ENCODE data around the gene LRRC10B.
A peak's percentile ranks its signal among the peaks of the same experiment; 100 is the strongest.

Gene LRRC10B

DNA sequence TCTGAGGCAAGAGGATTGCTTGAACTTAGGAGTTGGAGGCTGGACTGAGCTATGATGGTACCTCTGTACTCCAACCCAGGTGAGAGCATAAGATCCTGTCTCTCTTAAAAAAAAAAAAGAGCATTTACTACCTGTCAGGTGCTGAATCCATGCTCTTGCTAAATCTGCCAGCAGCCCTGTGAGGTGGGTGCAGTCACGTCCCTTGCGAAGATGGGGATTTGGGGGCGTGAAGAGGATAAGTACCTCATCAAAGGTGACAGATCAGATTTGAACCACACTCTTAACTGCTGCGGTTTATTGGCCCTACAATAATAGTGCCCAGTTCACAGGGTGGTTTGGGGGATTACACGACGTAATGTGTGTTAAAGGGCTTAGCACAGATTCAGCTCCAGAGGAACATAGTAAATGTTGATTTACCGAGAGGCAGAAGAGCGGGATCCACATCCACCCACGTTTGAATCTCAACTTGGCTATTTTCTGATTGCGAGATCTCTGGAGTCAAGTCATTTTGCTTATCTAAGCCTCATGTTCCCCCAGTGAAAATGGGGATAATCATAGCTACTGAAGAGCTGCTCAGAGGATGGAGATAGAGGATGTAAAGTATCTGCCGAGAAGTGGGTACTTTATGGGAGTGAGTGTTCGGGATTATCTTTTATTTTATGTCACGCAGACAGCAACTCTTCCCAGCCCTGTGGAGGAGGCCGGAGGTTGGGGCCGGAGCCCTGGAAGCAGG is 28.1 kb upstream of the LRRC10B start:
- TF ChIP-seq, protein P1, sequence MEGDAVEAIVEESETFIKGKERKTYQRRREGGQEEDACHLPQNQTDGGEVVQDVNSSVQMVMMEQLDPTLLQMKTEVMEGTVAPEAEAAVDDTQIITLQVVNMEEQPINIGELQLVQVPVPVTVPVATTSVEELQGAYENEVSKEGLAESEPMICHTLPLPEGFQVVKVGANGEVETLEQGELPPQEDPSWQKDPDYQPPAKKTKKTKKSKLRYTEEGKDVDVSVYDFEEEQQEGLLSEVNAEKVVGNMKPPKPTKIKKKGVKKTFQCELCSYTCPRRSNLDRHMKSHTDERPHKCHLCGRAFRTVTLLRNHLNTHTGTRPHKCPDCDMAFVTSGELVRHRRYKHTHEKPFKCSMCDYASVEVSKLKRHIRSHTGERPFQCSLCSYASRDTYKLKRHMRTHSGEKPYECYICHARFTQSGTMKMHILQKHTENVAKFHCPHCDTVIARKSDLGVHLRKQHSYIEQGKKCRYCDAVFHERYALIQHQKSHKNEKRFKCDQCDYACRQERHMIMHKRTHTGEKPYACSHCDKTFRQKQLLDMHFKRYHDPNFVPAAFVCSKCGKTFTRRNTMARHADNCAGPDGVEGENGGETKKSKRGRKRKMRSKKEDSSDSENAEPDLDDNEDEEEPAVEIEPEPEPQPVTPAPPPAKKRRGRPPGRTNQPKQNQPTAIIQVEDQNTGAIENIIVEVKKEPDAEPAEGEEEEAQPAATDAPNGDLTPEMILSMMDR (conservative IDR thresholded peaks at IDR 0.05; ENCODE audit: low read length) = no peak

DNA sequence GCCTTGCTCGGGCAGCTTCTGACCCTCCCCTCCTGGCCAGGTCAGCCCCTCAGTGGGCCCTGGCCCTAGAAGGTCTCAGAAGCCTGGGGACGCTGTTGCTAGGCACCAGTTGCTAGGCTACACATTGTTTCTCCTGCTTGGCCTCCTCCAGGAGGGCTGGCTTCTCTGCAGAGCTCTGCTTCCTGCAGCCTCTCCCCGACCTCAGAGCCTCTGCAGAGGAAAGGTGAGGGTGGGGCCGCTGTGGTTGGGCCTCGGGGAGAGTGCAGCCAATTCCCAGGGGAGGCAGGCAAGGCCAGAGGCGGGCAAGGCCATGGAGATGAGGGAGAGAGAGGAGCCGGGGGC is 27.6 kb upstream of the LRRC10B start:
- no peak overlapping the region for H3K4me3 ChIP-seq (ENCODE audit: low read length)
- TF ChIP-seq, protein P1 (conservative IDR thresholded peaks at IDR 0.05; ENCODE audit: low read length) = no peak
- no peak for DNase-seq (ENCODE audit: low read depth)

More for the DNA sequence above, 28.1 kb upstream of the LRRC10B start:
- H3K4me3 ChIP-seq (ENCODE audit: low read length) = no peak overlapping the region
- DNase-seq (ENCODE audit: low read depth) = no peak

DNA sequence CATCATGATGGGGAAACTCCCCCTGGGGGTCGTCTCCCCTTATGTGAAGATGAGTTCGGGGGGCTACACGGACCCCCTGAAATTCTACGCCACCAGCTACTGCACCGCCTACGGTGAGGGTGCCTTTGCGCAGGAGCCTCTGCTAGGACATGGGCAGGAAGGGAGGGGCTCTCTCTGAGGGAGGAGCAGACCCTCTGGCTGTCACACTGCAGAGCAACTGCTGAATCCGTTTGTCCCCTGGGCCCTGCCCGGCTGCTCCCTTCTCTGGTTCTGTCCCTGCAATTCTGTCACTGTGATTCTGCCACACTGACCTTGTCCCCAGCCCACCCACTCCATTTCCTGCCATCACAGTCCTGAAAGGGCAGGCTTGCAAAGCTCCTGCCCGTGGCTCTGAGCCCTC is 26.7 kb upstream of the LRRC10B start:
- TF ChIP-seq, protein P1 (conservative IDR thresholded peaks at IDR 0.05; ENCODE audit: low read length) = no peak
- no peak for DNase-seq (ENCODE audit: low read depth)
- H3K4me3 ChIP-seq (ENCODE audit: low read length) = no peak overlapping the region

DNA sequence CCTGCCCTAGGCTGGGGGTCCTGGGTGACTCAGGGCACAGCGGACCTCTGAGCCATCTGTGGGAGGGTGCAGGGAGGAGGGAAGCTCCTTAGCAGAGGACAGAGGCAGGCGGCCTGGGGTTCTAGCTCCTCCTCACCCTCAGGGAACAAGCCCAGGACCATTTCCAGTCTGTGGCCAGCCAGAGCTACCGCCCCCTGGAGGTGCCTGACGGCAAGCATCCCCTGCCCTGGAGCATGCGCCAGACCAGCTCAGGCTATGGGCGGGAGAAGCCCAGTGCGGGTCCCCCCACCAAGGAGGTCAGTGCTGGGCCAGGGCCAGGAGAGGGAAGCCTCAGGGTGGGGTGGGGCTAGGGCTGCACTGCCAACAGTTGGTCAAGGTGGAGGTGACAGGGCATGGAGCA is 26.0 kb upstream of the LRRC10B start:
- no peak overlapping the region for H3K4me3 ChIP-seq (ENCODE audit: low read length)
- no peak for DNase-seq (ENCODE audit: low read depth)

DNA sequence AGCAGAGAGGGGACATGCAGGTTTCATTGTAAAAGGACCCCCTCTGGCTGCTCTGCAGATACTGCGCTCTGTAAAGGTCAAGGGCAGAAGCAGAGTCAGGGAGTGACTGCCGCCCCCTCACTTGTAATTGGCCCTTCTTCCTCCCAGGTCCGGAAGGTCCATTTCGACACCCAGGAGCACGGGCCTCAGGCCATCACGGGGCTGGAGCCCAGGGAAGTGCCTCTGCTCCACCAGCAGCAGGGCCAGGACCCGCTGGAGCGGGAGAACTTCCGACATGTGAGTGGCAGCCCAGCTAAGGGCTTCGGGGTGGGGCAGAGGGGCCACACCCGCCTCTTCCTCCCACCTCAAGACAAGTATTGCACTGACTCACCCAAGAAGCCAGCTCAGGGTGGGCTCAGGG is 24.0 kb upstream of the LRRC10B start:
- TF ChIP-seq, protein P1 (conservative IDR thresholded peaks at IDR 0.05; ENCODE audit: low read length) = no peak
- no peak for DNase-seq (ENCODE audit: low read depth)
- H3K4me3 ChIP-seq (ENCODE audit: low read length) = no peak overlapping the region

More for the DNA sequence above, 26.0 kb upstream of the LRRC10B start:
- TF ChIP-seq, protein P1 (conservative IDR thresholded peaks at IDR 0.05; ENCODE audit: low read length) = peak; percentile 59

DNA sequence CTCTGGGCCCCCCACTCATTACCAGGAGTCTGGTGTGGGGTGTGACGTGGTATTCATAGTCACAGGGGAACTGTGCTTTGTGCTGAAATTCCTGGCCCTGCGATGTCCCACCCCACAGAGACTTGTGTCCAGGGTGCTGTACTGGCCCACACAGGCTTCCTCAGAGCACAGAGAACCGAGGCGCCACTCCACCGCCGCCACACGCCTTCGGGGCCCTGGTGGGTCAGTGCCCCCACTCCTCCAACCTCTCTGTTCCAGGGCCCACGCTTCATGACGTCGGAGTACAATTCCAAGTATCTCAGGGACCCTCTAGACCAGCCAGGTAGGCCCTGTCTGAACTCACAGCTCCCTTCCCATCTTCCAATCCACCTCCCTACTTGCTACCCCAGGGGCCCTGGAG is 23.5 kb upstream of the LRRC10B start:
- no peak overlapping the region for H3K4me3 ChIP-seq (ENCODE audit: low read length)
- DNase-seq (ENCODE audit: low read depth) = no peak
- TF ChIP-seq, protein P1 (conservative IDR thresholded peaks at IDR 0.05; ENCODE audit: low read length) = no peak

DNA sequence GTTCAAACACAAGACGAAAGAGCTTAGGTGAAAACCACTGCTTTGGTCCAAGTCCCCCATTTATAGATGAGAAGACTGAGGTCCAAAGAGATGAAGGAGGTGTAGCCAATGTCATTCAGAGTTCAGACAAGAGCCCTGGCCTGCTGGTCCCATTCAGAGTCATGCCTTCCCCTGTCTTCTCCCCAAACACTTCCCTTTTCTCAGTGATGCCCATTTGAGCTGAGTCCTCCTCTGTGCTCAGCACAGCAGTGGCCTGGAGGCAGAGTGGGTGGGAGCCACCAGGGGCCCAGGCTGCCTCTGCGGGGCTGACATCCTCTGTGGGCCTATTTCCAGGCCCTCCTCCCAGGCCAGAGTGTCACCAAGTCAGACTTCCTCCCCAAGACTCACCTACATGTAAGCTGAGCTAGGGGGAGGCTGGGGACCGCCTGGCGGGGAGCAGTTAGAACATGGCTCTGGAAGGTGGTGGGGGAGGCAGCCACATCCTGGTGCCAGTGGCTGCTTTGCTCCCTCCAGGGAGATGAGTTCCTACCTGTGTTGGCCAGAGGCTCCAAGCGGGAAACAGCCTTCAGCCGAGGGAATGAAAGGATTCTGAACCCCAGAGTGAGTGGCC is 22.4 kb upstream of the LRRC10B start:
- no peak for DNase-seq (ENCODE audit: low read depth)
- no peak overlapping the region for H3K4me3 ChIP-seq (ENCODE audit: low read length)
- TF ChIP-seq, protein P1 (conservative IDR thresholded peaks at IDR 0.05; ENCODE audit: low read length) = no peak
